ENCODE measurements around the gene ATP8A2. TPM values are rescaled to one million over a fixed set of nuclear protein-coding genes. Genes with fewer than 3 reads are reported as not detected.

The ATP8A2 gene
- total RNA-seq, 1 donor from 2014 or later = 3.4 TPM

DNA sequence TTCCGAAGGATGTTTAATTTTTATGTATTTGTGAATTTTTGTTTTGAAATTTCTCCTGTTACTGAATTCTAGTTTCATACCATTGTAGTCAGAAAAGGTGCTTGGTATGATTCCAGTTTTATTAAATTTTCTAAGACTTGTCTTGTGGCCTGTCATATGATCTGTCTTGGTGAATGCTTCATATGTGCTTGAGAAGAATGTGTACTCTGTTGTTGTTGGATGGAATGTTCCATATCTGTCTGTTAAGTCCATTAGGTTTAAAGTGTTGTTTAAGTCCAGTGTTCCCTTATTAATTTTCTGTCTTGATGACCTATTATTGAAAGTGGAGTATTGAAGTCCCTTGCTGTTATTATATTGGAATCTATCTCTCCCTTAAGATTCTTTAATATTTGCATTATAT lies 273.9 kb downstream of the ATP8A2 start:
- H3K9me3 Mint-ChIP-seq = peaks cover 11% of the 10 kb centered on the region
- DNase-seq (ENCODE audit: low read depth, low spot score) = no peak
- H3K27ac Mint-ChIP-seq (ENCODE audit: unreplicated experiment) = no peak overlapping the region
- no peak overlapping the region for H3K4me3 Mint-ChIP-seq
- TF ChIP-seq, protein P1, sequence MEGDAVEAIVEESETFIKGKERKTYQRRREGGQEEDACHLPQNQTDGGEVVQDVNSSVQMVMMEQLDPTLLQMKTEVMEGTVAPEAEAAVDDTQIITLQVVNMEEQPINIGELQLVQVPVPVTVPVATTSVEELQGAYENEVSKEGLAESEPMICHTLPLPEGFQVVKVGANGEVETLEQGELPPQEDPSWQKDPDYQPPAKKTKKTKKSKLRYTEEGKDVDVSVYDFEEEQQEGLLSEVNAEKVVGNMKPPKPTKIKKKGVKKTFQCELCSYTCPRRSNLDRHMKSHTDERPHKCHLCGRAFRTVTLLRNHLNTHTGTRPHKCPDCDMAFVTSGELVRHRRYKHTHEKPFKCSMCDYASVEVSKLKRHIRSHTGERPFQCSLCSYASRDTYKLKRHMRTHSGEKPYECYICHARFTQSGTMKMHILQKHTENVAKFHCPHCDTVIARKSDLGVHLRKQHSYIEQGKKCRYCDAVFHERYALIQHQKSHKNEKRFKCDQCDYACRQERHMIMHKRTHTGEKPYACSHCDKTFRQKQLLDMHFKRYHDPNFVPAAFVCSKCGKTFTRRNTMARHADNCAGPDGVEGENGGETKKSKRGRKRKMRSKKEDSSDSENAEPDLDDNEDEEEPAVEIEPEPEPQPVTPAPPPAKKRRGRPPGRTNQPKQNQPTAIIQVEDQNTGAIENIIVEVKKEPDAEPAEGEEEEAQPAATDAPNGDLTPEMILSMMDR (conservative IDR thresholded peaks at IDR 0.05) = no peak
- no peaks in the 10 kb centered on the region for H3K27me3 Mint-ChIP-seq (ENCODE audit: low read depth)
- no peaks in the 10 kb centered on the region for H3K4me1 Mint-ChIP-seq
- peaks cover 3% of the 10 kb centered on the region for H3K36me3 Mint-ChIP-seq (ENCODE audit: low read depth)

DNA sequence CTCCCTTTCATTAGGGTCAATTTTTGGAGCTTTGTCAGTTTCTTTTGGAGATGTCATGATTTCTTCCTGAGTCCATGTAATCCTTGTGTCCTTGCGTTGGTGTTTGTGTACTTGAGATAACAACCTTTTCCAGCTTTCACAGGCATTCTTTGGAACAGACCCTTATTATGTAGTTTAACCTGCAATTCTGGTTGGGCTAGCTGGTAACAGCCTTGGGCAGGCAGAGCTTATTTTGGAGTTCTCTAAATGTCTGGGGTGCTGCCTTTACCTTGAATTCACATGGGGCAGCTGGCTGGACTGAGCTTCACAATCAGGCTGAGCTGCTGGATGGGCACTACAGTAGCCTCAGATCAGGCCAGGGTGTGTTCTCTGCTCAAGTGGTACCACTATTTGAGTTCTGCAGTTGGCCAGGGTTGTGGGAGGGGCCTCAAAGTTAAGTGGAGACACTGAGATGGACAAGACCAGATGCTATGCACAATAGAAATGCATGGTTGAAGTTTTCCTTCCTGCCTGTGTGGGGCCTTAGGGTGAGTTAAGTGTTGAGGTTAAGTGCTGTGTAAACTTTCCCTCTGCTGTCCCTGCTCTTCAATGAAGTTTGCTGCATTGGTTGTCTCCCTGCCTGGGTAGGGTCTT lies 277.3 kb downstream of the ATP8A2 start:
- no peak for DNase-seq (ENCODE audit: low read depth, low spot score)
- no peak overlapping the region for H3K27ac Mint-ChIP-seq (ENCODE audit: unreplicated experiment)
- TF ChIP-seq, protein P1 (conservative IDR thresholded peaks at IDR 0.05) = no peak
- H3K9me3 Mint-ChIP-seq = peaks cover 8% of the 10 kb centered on the region
- peaks cover 6% of the 10 kb centered on the region for H3K4me1 Mint-ChIP-seq
- no peak overlapping the region for H3K4me3 Mint-ChIP-seq
- no peaks in the 10 kb centered on the region for H3K27me3 Mint-ChIP-seq (ENCODE audit: low read depth)
- H3K36me3 Mint-ChIP-seq (ENCODE audit: low read depth) = no peaks in the 10 kb centered on the region

DNA sequence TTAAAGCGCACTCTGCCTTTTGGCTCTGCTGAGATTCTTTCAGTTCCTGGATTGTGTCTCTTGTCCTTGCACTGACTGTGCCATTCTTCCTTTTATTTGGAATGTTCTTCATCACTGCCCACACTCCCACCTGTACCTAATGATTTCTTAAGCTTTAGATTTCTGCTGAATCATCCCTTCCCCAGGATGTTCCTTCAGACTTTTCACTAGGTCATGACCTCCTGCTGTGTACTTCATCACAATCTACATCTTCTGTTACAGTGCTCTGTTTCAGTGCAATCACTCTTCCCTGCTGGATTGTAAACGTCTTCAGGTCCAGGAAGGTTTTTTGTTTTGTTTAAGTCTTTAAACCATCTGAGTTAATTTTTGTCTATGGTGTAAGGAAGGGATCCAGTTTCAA lies 281.0 kb downstream of the ATP8A2 start:
- H3K27ac Mint-ChIP-seq (ENCODE audit: unreplicated experiment) = no peak overlapping the region
- no peaks in the 10 kb centered on the region for H3K36me3 Mint-ChIP-seq (ENCODE audit: low read depth)
- TF ChIP-seq, protein P1 (conservative IDR thresholded peaks at IDR 0.05) = no peak

DNA sequence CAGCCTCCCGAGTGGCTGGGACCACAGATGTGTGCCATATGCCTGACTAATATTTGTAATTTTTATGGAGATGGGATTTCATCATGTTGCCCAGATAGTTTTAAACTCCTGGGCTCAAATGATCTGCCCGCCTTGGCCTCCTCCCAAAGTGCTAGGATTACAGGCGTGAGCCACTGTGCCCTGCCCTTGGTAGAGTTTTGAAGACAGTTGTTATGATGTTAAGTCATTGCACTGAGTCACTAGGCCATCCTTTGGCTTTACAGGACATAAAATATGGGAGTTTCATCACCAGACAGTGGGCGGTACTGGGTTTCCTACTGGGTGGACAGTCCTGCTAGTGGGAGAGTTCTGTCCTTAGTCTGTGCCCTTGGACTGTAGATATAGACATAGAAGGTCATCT lies 282.5 kb downstream of the ATP8A2 start:
- Mint-ChIP-seq H3K27ac (ENCODE audit: unreplicated experiment) (no peak overlapping the region), H3K36me3 (ENCODE audit: low read depth) (no peaks in the 10 kb centered on the region), H3K4me3 (no peak overlapping the region), H3K4me1 (peaks cover 6% of the 10 kb centered on the region), H3K27me3 (ENCODE audit: low read depth) (no peaks in the 10 kb centered on the region), H3K9me3 (no peaks in the 10 kb centered on the region)
- TF ChIP-seq, protein P1 (conservative IDR thresholded peaks at IDR 0.05) = no peak
- DNase-seq (ENCODE audit: low read depth, low spot score) = no peak

More for the DNA sequence above, 281.0 kb downstream of the ATP8A2 start:
- Mint-ChIP-seq H3K4me3 (no peak overlapping the region), H3K27me3 (ENCODE audit: low read depth) (no peaks in the 10 kb centered on the region), H3K9me3 (no peaks in the 10 kb centered on the region), H3K4me1 (peaks cover 6% of the 10 kb centered on the region)
- DNase-seq (ENCODE audit: low read depth, low spot score) = no peak

DNA sequence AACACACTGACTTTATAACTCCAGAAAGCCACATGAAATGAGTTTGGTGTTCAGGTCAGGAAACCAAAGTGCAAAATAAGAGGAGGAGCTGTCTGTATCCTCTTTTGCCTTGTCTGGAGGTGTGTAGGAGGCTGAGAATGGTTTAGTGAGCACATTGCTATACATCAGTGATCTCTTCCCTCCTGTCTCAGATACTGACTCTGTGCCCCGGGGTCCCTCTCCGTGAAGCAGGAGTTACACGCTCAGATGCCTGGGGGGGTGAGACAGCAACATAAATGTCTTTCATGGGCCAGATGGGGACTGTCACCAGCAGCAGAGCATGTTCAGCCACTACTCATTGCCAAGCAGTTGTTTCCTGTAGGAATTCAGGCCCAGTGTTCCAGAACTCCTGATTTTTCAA lies 285.4 kb downstream of the ATP8A2 start:
- Mint-ChIP-seq H3K27me3 (ENCODE audit: low read depth) (no peaks in the 10 kb centered on the region), H3K36me3 (ENCODE audit: low read depth) (no peaks in the 10 kb centered on the region), H3K27ac (ENCODE audit: unreplicated experiment) (no peak overlapping the region), H3K9me3 (no peaks in the 10 kb centered on the region), H3K4me3 (no peak overlapping the region), H3K4me1 (peaks cover 6% of the 10 kb centered on the region)
- TF ChIP-seq, protein P1 (conservative IDR thresholded peaks at IDR 0.05) = no peak
- DNase-seq (ENCODE audit: low read depth, low spot score) = no peak
